Ishikawa (cell line): ENCODE results near the gene PLCB1.

ENCODE experiments used
- CEBPB ChIP-seq: IDR thresholded peaks from 2 replicates; pipeline ENCODE4 v1.6.1; 2012
- CREB1 ChIP-seq: IDR thresholded peaks from 2 replicates; pipeline ENCODE4 v1.6.1; 2012; ENCODE audit warnings: low read depth
- EGR1 ChIP-seq: IDR thresholded peaks from 2 replicates; pipeline ENCODE4 v1.6.1; 2012
- EP300 ChIP-seq: IDR thresholded peaks from 2 replicates; pipeline ENCODE4 v1.6.1; 2012; ENCODE audit warnings: borderline replicate concordance
- FOXM1 ChIP-seq: IDR thresholded peaks from 2 replicates; pipeline ENCODE4 v1.6.1; 2012; ENCODE audit warnings: low read depth, borderline replicate concordance
- NFIC ChIP-seq: IDR thresholded peaks from 2 replicates; pipeline ENCODE4 v1.6.1; 2012
- RAD21 ChIP-seq: IDR thresholded peaks from 2 replicates; pipeline ENCODE4 v1.6.1; 2012; ENCODE audit warnings: low read depth
- TAF1 ChIP-seq: IDR thresholded peaks from 2 replicates; pipeline ENCODE4 v1.6.1; 2012; ENCODE audit warnings: low read depth, mild to moderate bottlenecking
- TCF12 ChIP-seq: IDR thresholded peaks from 2 replicates; pipeline ENCODE4 v1.6.1; 2012; ENCODE audit warnings: low read depth
- TEAD4 ChIP-seq: IDR thresholded peaks from 2 replicates; pipeline ENCODE4 v1.6.1; 2012
- YY1 ChIP-seq: IDR thresholded peaks from 2 replicates; pipeline ENCODE4 v1.6.1; 2012; ENCODE audit warnings: low read depth
- ZBTB7A ChIP-seq: IDR thresholded peaks from 2 replicates; pipeline ENCODE4 v1.6.1; 2012; ENCODE audit warnings: low read depth
- TF ChIP-seq, protein P1 (sequence below): IDR thresholded peaks from 2 replicates; pipeline ENCODE4 v1.6.1; 2012; ENCODE audit warnings: low read depth, mild to moderate bottlenecking
- TF ChIP-seq, protein P2 (sequence below): IDR thresholded peaks from 2 replicates; pipeline ENCODE4 v1.6.1; 2012
- TF ChIP-seq, protein P3 (sequence below): IDR thresholded peaks from 2 replicates; pipeline ENCODE4 v1.6.1; 2012

Gene PLCB1

GRCh38 chr20:8706961-8707700 lies 575.1 kb downstream of the PLCB1 start:
- TF ChIP-seq EP300, result no peak
- TF ChIP-seq, protein P1, sequence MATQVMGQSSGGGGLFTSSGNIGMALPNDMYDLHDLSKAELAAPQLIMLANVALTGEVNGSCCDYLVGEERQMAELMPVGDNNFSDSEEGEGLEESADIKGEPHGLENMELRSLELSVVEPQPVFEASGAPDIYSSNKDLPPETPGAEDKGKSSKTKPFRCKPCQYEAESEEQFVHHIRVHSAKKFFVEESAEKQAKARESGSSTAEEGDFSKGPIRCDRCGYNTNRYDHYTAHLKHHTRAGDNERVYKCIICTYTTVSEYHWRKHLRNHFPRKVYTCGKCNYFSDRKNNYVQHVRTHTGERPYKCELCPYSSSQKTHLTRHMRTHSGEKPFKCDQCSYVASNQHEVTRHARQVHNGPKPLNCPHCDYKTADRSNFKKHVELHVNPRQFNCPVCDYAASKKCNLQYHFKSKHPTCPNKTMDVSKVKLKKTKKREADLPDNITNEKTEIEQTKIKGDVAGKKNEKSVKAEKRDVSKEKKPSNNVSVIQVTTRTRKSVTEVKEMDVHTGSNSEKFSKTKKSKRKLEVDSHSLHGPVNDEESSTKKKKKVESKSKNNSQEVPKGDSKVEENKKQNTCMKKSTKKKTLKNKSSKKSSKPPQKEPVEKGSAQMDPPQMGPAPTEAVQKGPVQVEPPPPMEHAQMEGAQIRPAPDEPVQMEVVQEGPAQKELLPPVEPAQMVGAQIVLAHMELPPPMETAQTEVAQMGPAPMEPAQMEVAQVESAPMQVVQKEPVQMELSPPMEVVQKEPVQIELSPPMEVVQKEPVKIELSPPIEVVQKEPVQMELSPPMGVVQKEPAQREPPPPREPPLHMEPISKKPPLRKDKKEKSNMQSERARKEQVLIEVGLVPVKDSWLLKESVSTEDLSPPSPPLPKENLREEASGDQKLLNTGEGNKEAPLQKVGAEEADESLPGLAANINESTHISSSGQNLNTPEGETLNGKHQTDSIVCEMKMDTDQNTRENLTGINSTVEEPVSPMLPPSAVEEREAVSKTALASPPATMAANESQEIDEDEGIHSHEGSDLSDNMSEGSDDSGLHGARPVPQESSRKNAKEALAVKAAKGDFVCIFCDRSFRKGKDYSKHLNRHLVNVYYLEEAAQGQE, result no peak
- TF ChIP-seq, protein P2, sequence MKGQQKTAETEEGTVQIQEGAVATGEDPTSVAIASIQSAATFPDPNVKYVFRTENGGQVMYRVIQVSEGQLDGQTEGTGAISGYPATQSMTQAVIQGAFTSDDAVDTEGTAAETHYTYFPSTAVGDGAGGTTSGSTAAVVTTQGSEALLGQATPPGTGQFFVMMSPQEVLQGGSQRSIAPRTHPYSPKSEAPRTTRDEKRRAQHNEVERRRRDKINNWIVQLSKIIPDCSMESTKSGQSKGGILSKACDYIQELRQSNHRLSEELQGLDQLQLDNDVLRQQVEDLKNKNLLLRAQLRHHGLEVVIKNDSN, result no peak
- TF ChIP-seq RAD21, result no peak
- no peak for TF ChIP-seq FOXM1
- TF ChIP-seq, protein P3, sequence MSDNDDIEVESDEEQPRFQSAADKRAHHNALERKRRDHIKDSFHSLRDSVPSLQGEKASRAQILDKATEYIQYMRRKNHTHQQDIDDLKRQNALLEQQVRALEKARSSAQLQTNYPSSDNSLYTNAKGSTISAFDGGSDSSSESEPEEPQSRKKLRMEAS, result no peak
- no peak for TF ChIP-seq NFIC
- TF ChIP-seq TEAD4, result no peak
- TF ChIP-seq TAF1, result no peak
- no peak for TF ChIP-seq YY1
- TF ChIP-seq CREB1, result no peak
- no peak for TF ChIP-seq TCF12
- no peak for TF ChIP-seq ZBTB7A
- no peak for TF ChIP-seq EGR1
- no peak for TF ChIP-seq CEBPB

DNA sequence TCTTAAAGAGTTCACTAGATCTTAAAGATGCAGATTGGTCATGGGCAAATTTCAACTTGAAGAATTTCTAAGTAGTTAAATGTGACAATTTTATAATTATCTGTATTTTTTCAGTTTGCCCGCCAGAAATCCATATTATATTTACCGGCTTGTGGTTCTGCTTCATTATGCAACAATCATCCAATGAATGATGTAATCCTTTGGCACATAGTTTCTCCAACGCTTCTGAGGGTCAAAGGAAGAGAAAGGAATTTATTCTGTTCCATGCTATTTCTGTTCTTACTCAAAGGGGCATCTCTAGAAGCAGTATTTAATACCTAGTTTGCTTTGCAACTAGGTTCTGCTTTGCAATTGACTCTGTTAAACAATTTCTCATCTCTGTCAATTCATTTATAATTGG lies 577.6 kb downstream of the PLCB1 start:
- TF ChIP-seq ZBTB7A (no peak), CEBPB (0 out of 2 replicates have a peak, but pooled peaks have one; percentile 20)

- TF ChIP-seq ZBTB7A (no peak), YY1 (no peak), CEBPB (no peak), CREB1 (no peak), RAD21 (no peak), TAF1 (no peak)
- TF ChIP-seq, protein P3, result no peak
- TF ChIP-seq, protein P2, result no peak
These were observed 579.4 kb downstream of the PLCB1 start for GRCh38 chr20:8711501-8711900.

DNA sequence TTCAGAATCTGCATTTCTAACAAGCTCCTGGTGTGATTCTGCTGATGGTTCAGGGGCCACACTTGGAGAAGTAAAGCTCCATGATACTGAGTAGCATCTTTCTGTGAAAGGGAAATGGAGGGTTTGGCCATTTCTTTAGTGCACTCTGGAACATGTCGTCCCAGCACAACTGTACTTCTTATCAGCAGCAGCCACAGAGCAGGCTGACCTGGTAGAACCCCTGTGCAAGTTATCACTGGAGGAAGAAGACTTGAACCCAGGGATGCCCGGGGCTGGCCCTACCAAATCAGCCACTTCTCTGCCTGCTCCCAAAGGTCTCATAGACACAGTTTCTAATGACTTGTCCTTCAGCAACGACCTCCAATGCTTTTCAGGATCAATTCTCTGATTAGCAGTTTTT lies 582.1 kb downstream of the PLCB1 start:
- TF ChIP-seq EP300 (no peak), EGR1 (no peak), YY1 (no peak), CEBPB (no peak), TCF12 (no peak), RAD21 (no peak), ZBTB7A (no peak), CREB1 (no peak), NFIC (no peak), TAF1 (no peak), FOXM1 (no peak), TEAD4 (no peak)
- TF ChIP-seq, protein P2, result no peak
- TF ChIP-seq, protein P3, result no peak
- TF ChIP-seq, protein P1, result no peak

GRCh38 chr20:8718279-8718678 lies 586.2 kb downstream of the PLCB1 start:
- TF ChIP-seq NFIC, result no peak
- TF ChIP-seq FOXM1, result no peak
- TF ChIP-seq EP300, result no peak
- TF ChIP-seq, protein P3, result no peak
- no peak for TF ChIP-seq ZBTB7A
- TF ChIP-seq, protein P1, result no peak
- no peak for TF ChIP-seq TCF12
- TF ChIP-seq TEAD4, result no peak
- TF ChIP-seq TAF1, result no peak
- TF ChIP-seq, protein P2, result no peak
- no peak for TF ChIP-seq EGR1
- TF ChIP-seq CREB1, result no peak
